ENCODE results near the gene CTNND2. TPM values are rescaled to one million over a fixed set of nuclear protein-coding genes. Genes with fewer than 3 reads are reported as not detected.

The CTNND2 gene
- total and polyA plus RNA-seq, 9 of the 15 experiments (the other 6 are each of a cell fraction or from before 2014, with no cell fraction given): 0.03 to 0.35 TPM; not detected in 7

GRCh38 chr5:11157132-11157531 lies 747.1 kb downstream of the CTNND2 start:
- no peaks in the 10 kb centered on the region for H3K9me1 ChIP-seq (ENCODE audit: control insufficient read depth, insufficient read depth, low read length)
- H2AFZ ChIP-seq (ENCODE audit: low read depth, low read length): no peak overlapping the region
- no peaks in the 10 kb centered on the region for H3K79me2 ChIP-seq (ENCODE audit: control insufficient read depth, insufficient read depth, low read length)
- DNase-seq (ENCODE audit: extremely low read depth in 1 of 4, low spot score in 3 of 4): no peak
- peaks cover 3% of the 10 kb centered on the region; the same call in 1 of the 2 replicates for H4K20me1 ChIP-seq (replicated peaks; ENCODE audit: control insufficient read depth, insufficient read depth, low read length)
- TF ChIP-seq VEZF1 (CRISPR knock-in tag; IDR thresholded peaks at IDR 0.05): no peak
- TF ChIP-seq PKNOX1 (IDR thresholded peaks at IDR 0.05): 0 out of 2 replicates have a peak, but pooled peaks have one; percentile 7
- FAIRE-seq: no peak
- H3K4me3 ChIP-seq: no peak overlapping the region
- H3K27ac ChIP-seq (ENCODE audit: extremely low read depth, low read depth, low read length): no peak overlapping the region
- no peak overlapping the region for H3K4me2 ChIP-seq (ENCODE audit: insufficient read depth, low read length)
- H3K4me1 ChIP-seq (replicated peaks in 1 of 2; ENCODE audit: control insufficient read depth in 2 of 2, insufficient read depth in 2 of 2, low read length in 2 of 2): no peaks in the 10 kb centered on the region
- intact Hi-C loops (cut with micrococcal nuclease): no loop called here
- CTCF ChIA-PET (ENCODE audit: low intra/inter-chr PET ratio): no interaction called here
- no peak overlapping the region for H3K9ac ChIP-seq (ENCODE audit: insufficient read depth in 1 of 2, low read depth in 2 of 2, low read length in 2 of 2)
- in situ Hi-C loops (cut with MboI): loop anchor here (25.0 kb wide), 1 partner anchor 695 kb away; no protein-coding TSS in a partner anchor
- no peak for ATAC-seq
- no TSS peak for BruUV-seq (replicated peaks)
- POLR2A ChIA-PET: interaction anchor here (1.1 kb wide), 1 partner anchor 11 kb away, joined by 3 read pairs; no protein-coding TSS in a partner anchor
- H3K36me3 ChIP-seq (ENCODE audit: control insufficient read depth, insufficient read depth, low read length): no peaks in the 10 kb centered on the region
- H3K9me3 ChIP-seq (replicated peaks; ENCODE audit: control insufficient read depth, insufficient read depth, low read depth, low read length): no peaks in the 10 kb centered on the region
- H3K27me3 ChIP-seq (ENCODE audit: control insufficient read depth in 2 of 2, insufficient read depth in 2 of 2, low read length in 2 of 2): peaks cover 3 to 8% of the 10 kb centered on the region in 2 experiments; a peak in 2 of 5 replicates
- WGBS (ENCODE audit: insufficient coverage, low coverage, missing lambda C conversion rate): 4% methylated on average over 3 of the region's 3 CpGs

Measured in K562 (cell line).